ENCODE measurements around the gene RHOB.
A peak's percentile ranks its signal among the peaks of the same experiment; 100 is the strongest.

Gene RHOB

GRCh38 chr2:20439503-20439902 is 7.4 kb upstream of the RHOB start:
- DNase-seq: no peak

- DNase-seq: no peak
These were observed 6.8 kb upstream of the RHOB start for GRCh38 chr2:20440001-20440560.

GRCh38 chr2:20443276-20443920 is 3.5 kb upstream of the RHOB start:
- DNase-seq: peak in 2 of 3 experiments; percentile 72 to 73

GRCh38 chr2:20444101-20444992 is 2.5 kb upstream of the RHOB start:
- no peak for DNase-seq

GRCh38 chr2:20444993-20445910 is 1.6 kb upstream of the RHOB start:
- DNase-seq: no peak

- no peak for DNase-seq
These were observed 488 bp upstream of the RHOB start for GRCh38 chr2:20446255-20446916.

- peak; percentile 80 to 88 (median 87) for DNase-seq
These were observed 767 bp downstream of the RHOB start for GRCh38 chr2:20447437-20448245.

- no peak for DNase-seq
These were observed 1.5 kb downstream of the RHOB start for GRCh38 chr2:20448246-20448976.

GRCh38 chr2:20448977-20449306 is 2.1 kb downstream of the RHOB start:
- no peak for DNase-seq

- no peak for DNase-seq
These were observed 2.8 kb downstream of the RHOB start for GRCh38 chr2:20449501-20450200.

GRCh38 chr2:20450201-20450999 is 3.5 kb downstream of the RHOB start:
- no peak for DNase-seq

GRCh38 chr2:20451000-20451290 is 4.1 kb downstream of the RHOB start:
- no peak for DNase-seq

- DNase-seq: no peak
These were observed 4.5 kb downstream of the RHOB start for GRCh38 chr2:20451341-20451740.

- DNase-seq: no peak
These were observed 5.1 kb downstream of the RHOB start for GRCh38 chr2:20451761-20452499.

- no peak for DNase-seq
These were observed 5.7 kb downstream of the RHOB start for GRCh38 chr2:20452551-20452950.

GRCh38 chr2:20453087-20453486 is 6.2 kb downstream of the RHOB start:
- no peak for DNase-seq

GRCh38 chr2:20454036-20454981 is 7.4 kb downstream of the RHOB start:
- DNase-seq: no peak

Data from NCI-H1417 (cell line).